Measurements from ENCODE around the gene PARD3. TPM values are rescaled to one million over a fixed set of nuclear protein-coding genes. Genes with fewer than 3 reads are reported as not detected.

Gene PARD3
- total and polyA plus RNA-seq, 10 of the 15 experiments (the other 5 are each of a cell fraction or from before 2014, with no cell fraction given), result 2.6 to 43.1 (median 13.9) TPM

- POLR2A ChIA-PET, result interaction anchor here (0.6 kb wide), 1 partner anchor 668 kb away, joined by 3 read pairs; no protein-coding TSS in a partner anchor
- Histone ChIP-seq H3K27me3 (replicated peaks in 1 of 2; ENCODE audit: control insufficient read depth in 2 of 2, insufficient read depth in 2 of 2, low read length in 1 of 2) (no peaks in the 10 kb centered on the region; a peak in 1 of 4 replicates), H3K4me3 (no peak overlapping the region), H2AFZ (ENCODE audit: control insufficient read depth, low read depth, low read length) (no peak overlapping the region), H3K36me3 (ENCODE audit: control insufficient read depth in 2 of 2, insufficient read depth in 2 of 2, low read length in 1 of 2) (no peaks in the 10 kb centered on the region), H3K27ac (ENCODE audit: control insufficient read depth, insufficient read depth) (no peak overlapping the region), H3K79me2 (ENCODE audit: control insufficient read depth, insufficient read depth, low read length) (no peaks in the 10 kb centered on the region), H3K4me1 (ENCODE audit: control insufficient read depth, insufficient read depth, low read length) (no peaks in the 10 kb centered on the region), H3K9ac (ENCODE audit: control insufficient read depth, insufficient read depth, low read length) (no peak overlapping the region), H3K4me2 (ENCODE audit: control insufficient read depth, insufficient read depth) (no peak overlapping the region), H3K9me3 (replicated peaks; ENCODE audit: control insufficient read depth, insufficient read depth, low read length) (no peaks in the 10 kb centered on the region), H4K20me1 (ENCODE audit: control insufficient read depth, insufficient read depth) (no peaks in the 10 kb centered on the region)
- CTCF ChIA-PET, result interaction anchor here (1.4 kb wide), 1 partner anchor 46 kb away, joined by 3 read pairs; no protein-coding TSS in a partner anchor
- no peak for ATAC-seq
- WGBS (ENCODE audit: insufficient coverage, insufficient replicate concordance, low lambda C conversion rate, missing lambda C conversion rate), result 39% methylated on average over 4 of the region's 4 CpGs
- TF ChIP-seq RBBP5 (conservative IDR thresholded peaks at IDR 0.05) (no peak), RB1 (IDR thresholded peaks at IDR 0.05; ENCODE audit: borderline replicate concordance) (no peak), BCL3 (IDR thresholded peaks at IDR 0.05; ENCODE audit: borderline replicate concordance, insufficient read depth, low read depth, low read length, poor library complexity, severe bottlenecking) (no peak), ZNF217 (IDR thresholded peaks at IDR 0.05) (no peak), JUNB (IDR thresholded peaks at IDR 0.05) (no peak), RAD21 (IDR thresholded peaks at IDR 0.05; ENCODE audit: insufficient read depth, low read depth, low read length) (no peak), EP300 (IDR thresholded peaks at IDR 0.05; ENCODE audit: borderline replicate concordance in 1 of 2, control insufficient read depth in 1 of 2, low read depth in 2 of 2, low read length in 2 of 2) (no peak), STAT3 (IDR thresholded peaks at IDR 0.05; ENCODE audit: low read depth, low read length) (no peak), CREB1 (IDR thresholded peaks at IDR 0.05; ENCODE audit: low read depth) (no peak), CHD4 (IDR thresholded peaks at IDR 0.05) (no peak), GATAD2B (conservative IDR thresholded peaks at IDR 0.05; ENCODE audit: low read depth) (no peak), ZBTB33 (IDR thresholded peaks at IDR 0.05) (no peak), SPI1 (IDR thresholded peaks at IDR 0.05; ENCODE audit: borderline replicate concordance, insufficient read depth, low read depth, low read length) (no peak)
- intact Hi-C loops (cut with micrococcal nuclease; ENCODE audit: unreplicated experiment) (no loop called here), in situ Hi-C loops (cut with MboI) (no loop called here)
- RAD21 ChIA-PET (ENCODE audit: unreplicated experiment), result no interaction called here
- no TSS peak for BruUV-seq (replicated peaks)
- no peak for DNase-seq (ENCODE audit: low read depth, low spot score)
- SMC1A ChIA-PET (ENCODE audit: uncharacterized antibody, unreplicated experiment), result interaction anchor here (1.0 kb wide), 1 partner anchor 31 kb away, joined by 4 read pairs; no protein-coding TSS in a partner anchor
- no peak for FAIRE-seq
These were observed 408.4 kb downstream of the PARD3 start for GRCh38 chr10:34406463-34407323.

All from GM12878 (cell line).